GM19239 (cell line): ENCODE data around the gene BBS2.
"Not testable (repeated sequence)": the region's sequence is repeated elsewhere in the genome, so short reads cannot be mapped to it uniquely, and the experiment has no call there.

Experiments
- DNase-seq: peaks from one replicate; pipeline ENCODE4 v3.0.0; 2011; ENCODE audit warnings: low spot score; ENCODE audit not compliant: insufficient read length
- FAIRE-seq: peaks from 2 replicates; lab custom pipeline; 2011; peaks lifted over from hg19 to GRCh38; lab: Jason Lieb, UNC

Gene BBS2

DNA sequence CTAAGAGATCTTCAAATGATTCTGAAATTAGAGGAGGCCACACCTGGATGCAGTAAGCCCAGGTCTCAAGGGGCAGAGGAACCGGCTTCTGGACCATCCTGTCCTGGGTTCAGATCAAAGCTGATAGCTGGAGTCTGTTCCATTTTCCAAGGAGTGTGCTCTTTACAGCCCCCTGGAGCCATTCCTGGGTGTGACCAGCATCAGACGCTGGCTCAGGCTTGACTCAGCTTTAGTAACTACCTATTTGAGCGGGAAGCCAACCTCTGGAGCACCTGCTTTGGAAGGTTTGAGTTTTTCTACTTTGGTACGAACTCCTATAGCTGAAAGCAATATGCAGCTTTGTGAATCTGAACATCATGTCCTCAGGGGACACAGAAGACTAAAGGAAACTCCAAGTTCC lies 12.9 kb upstream of the BBS2 start:
- DNase-seq (no peak), FAIRE-seq (no peak)

DNA sequence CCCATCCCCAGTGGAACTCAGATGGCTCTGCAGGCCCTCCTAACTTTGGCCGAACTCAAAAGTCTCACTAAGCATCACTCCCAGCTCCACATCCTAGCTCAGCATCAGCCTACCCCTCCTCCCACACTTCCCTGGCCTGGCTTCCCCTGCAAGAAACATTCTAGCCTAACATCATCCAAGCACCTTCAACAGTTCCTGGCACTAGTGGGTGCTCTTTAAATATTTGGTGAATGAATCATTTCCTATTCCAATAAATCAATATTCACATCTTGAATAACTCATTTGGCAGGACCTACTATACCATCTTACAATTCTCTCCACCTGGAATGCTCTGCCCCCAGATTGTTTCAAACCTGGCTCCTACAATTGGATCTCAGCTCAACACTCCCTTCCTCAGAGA lies 11.0 kb upstream of the BBS2 start:
- DNase-seq (no peak), FAIRE-seq (no peak)

DNA sequence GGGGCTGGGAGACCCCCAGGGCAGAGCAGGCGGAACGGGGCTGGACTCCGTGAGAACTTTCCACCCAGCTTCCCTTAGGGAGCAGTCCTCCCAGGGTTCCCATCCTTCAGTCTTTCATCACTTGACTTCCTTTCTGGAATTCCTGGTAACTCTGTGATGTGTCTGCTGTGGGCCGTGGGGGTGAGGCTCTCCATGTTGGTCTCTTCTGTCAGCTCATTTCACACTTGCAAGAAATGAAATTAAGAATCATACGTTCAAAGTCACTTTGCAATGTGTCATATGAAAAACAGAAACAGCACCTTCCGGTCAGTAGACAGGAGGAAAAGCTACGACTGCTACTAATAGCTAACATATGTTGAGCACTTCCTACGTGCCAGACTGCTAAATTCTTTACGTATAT lies 5.4 kb upstream of the BBS2 start:
- DNase-seq (no peak), FAIRE-seq (no peak)

DNA sequence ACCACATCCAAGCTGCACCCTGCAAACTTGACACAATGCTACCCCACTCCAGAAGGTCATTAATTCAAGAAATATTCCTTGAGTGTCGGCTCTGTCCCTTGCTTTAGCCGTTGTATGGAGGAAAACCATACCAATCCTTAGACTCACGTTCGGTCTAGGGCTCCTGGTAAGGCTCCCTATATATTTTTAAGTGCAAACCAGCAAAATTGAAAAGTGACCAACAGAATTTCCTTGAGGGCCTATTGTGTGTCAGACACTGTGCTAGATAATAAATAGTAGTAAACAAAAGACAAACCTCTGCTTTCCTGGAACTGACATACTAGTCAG lies 390 bp upstream of the BBS2 start:
- no peak for FAIRE-seq
- DNase-seq = no peak

DNA sequence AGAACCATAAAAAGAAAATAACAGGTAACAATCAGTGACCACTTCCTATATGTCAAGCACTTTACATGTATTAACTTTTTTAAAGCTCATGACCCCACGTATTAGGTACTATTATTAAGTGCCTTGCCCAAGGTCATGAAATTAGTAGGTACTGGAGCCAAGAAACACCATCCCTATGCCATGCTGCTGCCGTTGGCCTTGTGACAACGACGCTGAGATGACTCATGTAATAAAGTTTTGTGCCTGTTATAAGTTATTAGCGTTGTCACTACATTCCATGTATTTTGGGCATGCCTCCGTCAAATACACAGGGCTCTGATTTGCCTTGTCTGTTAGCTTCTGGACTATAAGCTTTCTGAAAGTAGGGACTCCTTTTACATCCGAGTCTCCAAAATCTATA lies 1.4 kb downstream of the BBS2 start:
- FAIRE-seq (no peak), DNase-seq (no peak)

DNA sequence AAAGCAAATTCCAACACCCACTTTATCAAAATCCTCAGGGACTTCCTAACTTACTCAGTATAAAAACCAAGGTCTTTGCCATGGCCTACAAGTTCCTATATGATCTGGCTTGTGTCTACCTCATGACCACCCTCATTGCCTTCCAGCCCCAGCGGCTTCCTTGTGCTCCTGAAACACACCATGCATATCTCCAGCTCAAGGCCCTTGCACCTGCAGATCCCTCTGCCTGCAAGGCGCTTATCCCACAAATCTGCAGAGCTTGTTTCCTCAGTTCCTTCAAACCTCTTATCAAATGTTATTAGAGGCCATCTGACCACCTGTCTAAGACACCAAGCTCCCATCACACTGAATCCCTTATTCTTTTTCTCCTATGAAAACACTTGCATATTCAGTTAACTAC lies 2.6 kb downstream of the BBS2 start:
- no peak for FAIRE-seq
- DNase-seq = no peak

DNA sequence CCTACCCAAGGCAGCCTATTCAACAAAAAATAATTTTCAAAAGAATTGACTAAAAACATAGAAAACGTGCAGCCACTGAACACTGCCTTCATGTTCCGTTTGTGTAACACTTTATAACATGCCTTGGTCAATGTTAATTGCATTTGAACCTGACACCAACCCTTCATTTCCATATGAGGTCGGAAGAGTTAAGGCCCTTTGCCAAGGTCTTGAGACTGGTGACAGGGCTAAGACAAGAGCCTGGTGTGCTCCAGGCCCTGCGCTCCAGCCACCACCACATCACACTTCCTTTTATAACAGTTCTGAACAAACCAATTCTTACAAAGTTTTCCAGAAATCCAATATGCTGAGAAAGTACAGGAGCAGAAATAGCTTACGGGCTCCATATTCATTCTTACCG lies 4.2 kb downstream of the BBS2 start:
- no peak for FAIRE-seq
- no peak for DNase-seq

DNA sequence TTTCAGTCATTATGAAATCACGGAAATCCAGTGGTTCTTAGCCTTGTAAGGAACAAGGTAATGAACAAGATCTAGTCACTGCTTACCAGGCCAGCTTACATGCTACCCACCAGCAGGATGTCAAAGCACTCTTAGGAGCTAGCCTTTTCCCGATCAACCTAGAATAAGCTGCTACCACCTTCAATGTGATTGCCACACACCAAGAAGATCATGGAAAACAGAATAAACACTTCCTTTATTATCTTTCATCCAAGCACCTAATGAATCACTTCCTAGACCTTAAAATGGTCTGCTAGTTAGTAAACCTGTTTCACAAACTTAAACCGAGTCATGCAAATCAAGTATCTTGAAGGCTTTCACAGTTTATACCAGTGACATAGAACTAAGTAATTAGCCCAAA lies 5.0 kb downstream of the BBS2 start:
- no peak for FAIRE-seq
- DNase-seq = no peak

DNA sequence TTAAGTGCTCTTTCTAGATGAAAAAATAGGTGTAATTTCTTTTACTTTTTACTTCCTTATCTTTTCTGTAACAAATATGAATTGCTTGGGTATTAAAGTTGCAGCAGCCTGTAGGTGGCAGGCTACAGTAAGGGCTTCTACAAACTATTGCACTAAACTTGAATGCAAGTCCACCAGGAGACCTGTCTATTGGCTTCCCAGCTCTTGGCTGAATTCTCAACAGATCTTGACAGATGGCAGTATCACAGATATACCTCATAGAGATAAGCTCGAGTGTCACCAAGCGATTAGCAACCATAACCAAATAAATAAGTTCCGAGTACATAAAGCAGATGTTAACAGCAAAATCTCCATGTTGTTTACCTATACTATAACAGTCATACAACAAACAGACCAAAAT lies 5.9 kb downstream of the BBS2 start:
- FAIRE-seq (no peak), DNase-seq (no peak)

DNA sequence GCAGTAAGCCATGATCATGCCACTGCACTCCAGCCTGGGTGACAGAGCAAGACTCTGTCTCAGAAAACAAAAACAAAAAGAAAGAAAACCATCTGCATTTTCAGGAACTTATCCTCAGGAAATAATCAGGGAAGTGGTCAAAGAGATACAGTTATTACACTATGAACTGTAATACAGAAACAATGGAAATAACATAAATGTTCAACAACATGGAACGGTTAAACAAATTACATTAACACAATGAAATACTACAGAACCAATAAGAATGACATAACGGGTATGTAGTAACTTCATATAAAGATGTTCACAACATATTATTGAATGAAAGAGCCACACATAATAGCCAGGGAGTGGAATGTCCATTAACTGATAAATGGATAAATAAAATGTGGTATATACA lies 6.7 kb downstream of the BBS2 start:
- FAIRE-seq = no peak
- DNase-seq = no peak

DNA sequence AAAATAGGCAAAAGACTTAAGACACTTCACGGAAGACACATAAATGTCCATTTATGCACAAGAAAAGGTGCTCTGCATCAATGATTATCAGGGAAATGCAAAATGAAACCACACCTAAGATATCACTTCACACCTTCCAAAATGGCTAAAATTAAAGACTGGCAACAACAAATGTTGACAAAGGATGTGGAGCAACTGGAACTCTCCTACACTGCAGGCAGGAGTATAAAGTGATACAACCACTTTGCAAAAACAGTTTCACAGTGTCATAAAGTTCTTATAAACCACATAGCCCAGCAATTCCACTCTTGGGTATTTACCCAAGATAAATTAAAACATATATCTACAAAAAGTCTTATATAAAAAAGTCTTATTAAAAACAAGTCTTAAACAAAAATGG lies 7.8 kb downstream of the BBS2 start:
- FAIRE-seq = no peak
- no peak for DNase-seq

DNA sequence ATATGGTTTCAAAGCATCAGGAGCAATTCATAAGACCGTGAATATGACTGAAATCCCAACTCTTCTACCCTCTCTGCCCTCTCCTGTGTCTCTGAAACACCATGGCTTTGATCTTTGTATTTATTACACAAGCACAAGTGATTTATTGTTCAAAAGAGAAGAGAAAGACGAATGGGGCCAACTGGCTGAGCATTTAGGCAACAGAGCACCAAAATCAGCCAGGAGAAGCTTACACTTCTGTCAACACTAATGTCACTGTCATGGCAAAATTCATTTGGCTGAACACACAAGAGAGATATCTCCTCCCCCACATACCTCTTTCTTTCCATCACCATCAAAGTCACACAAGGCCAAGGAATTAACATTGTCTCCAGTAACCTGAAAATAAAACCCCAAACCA lies 9.3 kb downstream of the BBS2 start:
- no peak for DNase-seq
- no peak for FAIRE-seq

DNA sequence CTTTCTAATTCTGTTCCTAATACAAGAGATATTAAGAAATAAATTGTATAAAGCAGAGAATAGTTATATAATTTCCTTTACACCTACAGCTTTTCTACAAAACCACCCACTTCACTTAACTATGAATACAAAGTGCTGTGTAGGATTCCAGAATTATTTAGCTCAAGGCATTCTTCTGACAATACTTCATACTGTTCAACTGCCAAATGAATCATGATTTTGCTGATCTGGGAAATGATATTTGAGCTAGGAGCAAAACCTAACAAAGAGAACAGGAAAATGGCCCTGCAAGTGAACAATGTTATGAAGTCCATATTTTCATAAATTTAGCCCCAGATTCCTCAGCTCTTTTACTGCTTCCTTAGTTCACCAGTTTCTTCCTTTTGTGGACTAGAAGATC lies 12.9 kb downstream of the BBS2 start:
- no peak for FAIRE-seq
- no peak for DNase-seq

DNA sequence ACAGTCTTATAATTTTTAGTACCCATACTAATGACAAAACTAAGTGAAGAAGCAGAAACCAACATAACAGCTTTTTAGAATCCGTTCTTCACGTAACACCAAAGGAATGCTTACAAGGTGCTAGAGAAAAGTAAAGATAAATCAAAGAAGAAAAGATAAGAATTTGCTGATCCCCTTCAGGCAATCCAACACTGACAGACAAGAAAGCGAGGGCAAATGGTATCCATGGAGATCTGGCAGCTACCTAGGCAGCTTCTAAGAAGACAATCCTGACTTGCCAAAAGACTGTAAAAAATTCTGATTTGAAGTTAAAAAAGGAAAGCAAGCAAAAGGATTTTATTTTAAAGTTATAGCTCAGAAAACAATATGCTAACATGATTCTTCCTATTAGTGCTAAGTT lies 14.6 kb downstream of the BBS2 start:
- no peak for DNase-seq
- no peak for FAIRE-seq

DNA sequence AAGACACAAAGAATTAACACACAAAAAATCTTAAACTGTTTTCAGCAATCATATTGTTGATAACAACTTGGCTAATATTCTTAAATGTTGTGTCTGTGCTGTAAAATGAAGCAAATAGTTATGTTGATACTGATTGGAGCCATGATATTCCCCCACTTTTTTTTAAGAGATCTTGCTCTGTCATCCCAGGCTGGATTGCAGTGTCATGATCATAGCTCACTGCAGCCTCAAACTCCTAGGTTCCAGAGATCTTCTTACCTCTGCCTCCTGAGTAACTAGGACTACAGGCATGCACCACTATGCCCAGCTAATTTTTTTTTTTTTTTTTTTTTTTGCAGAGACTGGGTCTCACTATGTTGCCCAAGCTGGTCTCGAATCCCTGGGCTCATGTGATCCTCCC lies 26.0 kb downstream of the BBS2 start:
- DNase-seq (no peak), FAIRE-seq (no peak)

DNA sequence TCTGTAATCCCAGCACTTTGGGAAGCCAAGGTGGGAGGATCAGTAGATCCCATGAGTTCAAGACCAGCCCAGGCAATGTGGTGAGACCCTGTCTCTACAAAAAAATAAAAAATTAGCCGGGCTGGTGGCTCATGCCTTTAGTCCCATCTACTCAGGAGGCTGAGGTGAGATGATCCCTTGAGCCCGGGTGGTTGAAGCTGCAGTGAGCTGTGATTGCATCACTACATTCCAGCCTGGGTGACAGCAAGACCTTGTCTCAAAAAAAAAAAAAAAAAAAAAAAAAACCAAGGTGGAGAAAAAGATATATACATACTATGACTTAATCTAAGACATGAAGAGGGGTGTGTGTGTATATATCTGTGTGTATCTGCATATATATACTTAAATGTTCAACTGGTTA lies 26.7 kb downstream of the BBS2 start:
- FAIRE-seq = no peak
- no peak for DNase-seq

DNA sequence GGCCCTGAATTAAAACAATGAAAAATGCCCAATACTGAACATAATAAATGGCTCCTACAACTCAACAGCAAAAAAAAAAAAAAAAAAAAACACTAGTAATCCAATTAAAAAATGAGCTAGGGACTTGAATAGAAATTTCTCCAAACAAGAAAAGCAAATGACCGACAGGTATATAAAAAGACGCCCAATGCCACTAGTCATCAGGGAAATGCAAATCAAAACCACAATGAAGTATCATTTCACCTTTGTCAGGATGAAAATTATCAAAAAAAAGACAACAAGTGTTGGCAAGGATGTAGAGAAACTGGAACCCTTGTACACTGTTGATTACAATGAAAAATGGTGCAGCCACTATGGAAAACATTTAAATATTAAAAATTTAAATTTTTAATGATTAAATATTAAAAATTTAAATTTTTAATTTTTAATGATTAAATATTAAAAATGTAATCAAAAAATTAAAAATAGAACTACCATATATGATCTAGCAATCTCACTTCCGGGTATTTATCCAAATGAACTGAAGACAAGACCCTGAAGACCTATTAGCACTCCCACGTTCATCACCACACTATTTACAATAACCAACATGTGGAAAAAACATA lies 28.1 kb downstream of the BBS2 start:
- FAIRE-seq = peak; percentile 8

DNA sequence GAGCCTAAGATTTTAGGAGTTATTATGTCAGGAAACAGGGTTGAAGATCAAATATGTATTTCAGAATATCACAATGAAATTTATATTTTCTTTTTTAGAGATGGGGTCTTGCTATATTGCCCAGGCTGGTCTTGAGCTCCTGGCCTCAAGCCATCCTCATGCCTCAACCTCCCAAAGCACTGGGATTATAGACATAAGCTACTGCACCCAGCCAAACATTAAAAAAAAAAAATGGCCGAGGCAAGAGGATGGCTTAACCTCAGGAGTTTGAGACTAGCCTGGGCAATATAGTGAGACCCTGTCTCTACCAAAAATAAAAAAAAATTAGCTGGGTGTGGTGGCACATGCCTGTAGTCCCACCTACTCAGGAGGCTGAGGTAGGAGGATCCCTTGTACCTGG lies 31.0 kb downstream of the BBS2 start:
- DNase-seq, FAIRE-seq: not testable (repeated sequence)

More for the DNA sequence above, 28.1 kb downstream of the BBS2 start:
- no peak for DNase-seq

DNA sequence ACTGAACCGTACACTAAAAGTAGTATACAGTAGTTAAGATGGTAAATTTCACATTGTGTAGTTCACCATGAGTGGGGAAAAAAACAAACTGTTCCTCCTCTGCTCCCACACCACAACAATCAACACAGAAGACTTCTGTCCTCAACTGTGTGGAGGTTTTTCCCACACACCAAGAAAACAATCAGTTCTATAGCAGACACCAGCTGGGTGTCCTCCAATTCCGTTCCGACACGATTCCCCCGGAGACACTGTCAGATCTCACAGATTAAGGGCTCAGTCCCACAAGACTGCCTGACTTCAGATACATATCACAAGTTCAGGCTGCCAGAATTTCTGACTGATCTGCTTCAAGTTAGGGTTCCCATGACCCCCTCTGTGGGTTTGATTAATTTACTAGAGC lies 31.8 kb downstream of the BBS2 start:
- FAIRE-seq = no peak
- DNase-seq = no peak

DNA sequence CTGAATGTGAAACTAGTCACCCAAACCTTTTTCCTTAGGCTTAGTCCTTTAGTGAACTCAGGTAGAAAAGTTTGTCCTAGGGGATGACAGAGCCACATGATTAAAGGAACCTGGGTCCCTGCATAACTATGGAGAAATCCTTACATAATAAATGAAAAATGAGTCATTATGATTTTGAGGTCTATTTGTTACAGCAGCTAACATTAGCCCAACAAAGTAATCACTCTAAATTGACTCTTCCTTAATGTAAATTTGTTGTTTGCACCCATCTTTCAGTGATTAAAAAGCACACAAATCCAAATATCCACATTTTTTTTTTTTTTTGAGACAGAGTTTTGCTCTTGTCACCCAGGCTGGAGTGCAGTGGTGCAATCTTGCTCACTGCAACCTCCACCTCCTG lies 36.4 kb downstream of the BBS2 start:
- no peak for FAIRE-seq

DNA sequence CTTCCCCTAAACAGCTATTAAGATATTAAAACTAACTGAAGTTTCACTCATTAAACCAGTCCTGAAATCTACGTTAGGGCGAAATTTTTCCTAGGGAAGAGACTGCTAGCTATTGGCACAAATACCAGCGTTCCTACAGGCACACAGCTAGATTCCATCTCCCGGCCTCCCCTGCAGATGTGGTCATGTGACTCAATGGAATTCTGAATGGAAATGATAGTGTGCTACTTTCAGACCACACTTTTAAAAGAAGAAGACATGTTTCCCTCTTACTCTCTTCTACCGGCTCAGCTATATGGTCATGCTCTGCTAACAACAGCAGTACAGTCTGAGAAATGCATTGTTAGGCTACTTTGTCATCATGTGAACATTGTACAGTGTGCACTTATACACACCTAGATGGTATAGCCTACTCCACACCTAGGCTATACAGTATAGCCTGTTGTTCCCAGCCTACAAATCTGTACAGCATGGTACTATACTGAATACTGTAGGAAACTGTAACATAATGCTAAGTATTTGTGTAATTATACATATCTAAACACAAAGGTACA lies 37.1 kb downstream of the BBS2 start:
- DNase-seq (no peak), FAIRE-seq (no peak)

More for the DNA sequence above, 36.4 kb downstream of the BBS2 start:
- no peak for DNase-seq

DNA sequence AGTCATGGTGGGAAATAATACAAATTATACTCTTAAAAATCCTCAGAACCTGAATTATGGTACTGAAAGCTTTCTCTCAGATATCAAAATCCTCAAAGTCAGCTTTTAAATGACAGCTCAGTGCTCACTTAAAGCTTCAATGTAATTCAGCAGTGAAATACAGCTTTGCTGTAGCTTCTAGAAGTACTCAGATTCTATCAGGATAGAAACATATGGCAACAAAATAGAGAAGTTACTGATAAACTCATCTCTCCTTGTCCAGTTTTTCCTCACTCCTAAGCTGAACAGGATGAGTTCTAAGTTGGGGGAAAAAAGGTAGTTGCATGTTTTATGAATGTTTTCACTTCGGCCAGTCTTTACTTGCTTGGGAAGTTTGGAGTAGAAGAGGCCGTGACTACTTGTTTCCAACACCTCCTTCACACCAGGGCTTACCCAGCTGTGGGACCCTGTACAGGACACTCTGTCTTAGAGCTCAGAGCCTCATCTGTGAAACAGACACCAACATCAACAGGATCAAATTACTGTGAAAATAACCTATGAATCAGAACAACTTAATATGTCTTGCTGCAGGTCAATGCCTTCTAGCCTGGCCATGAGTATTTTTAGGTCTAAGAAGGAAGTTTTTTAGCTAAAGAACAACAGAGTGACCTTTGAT lies 38.2 kb downstream of the BBS2 start:
- no peak for DNase-seq
- no peak for FAIRE-seq
